Aorta (tissue), 5 donors: ENCODE results near the gene TSSC4. TPM values are rescaled to one million over a fixed set of nuclear protein-coding genes. Genes with fewer than 3 reads are reported as not detected.

Experiments
- ATAC-seq: fragments of 200-7000 bp; cut with Tn5 transposase; one replicate; pipeline ENCODE4 v1.9.1; 2022; ENCODE audit warnings: moderate library complexity; ENCODE audit not compliant: low FRiP score
- DNase-seq, 2 donors: peaks; one replicate each; pipeline ENCODE4 v3.0.0-alpha.2; 2020
- H3K27ac ChIP-seq, 2 donors: one replicate each; pipeline ENCODE4 v1.5.1; 2013; ENCODE audit warnings: low read length in 2 of 2, mild to moderate bottlenecking in 2 of 2, moderate library complexity in 2 of 2, control low read depth in 1 of 2, inconsistent platforms in 1 of 2, low read depth in 1 of 2
- H3K27me3 ChIP-seq, 2 donors: one replicate each; pipeline ENCODE4 v1.6.1; 2013; ENCODE audit warnings: control low read depth in 1 of 2, low read length in 1 of 2, mild to moderate bottlenecking in 1 of 2, moderate library complexity in 1 of 2; ENCODE audit not compliant: insufficient read depth in 2 of 2, control insufficient read depth in 1 of 2
- H3K36me3 ChIP-seq, 2 donors: one replicate each; pipeline ENCODE4 v1.6.1; 2013; ENCODE audit warnings: control low read depth in 1 of 2, low read length in 1 of 2, mild to moderate bottlenecking in 1 of 2; ENCODE audit not compliant: insufficient read depth in 2 of 2, control insufficient read depth in 1 of 2
- H3K4me1 ChIP-seq, 2 donors: one replicate each; pipeline ENCODE4 v1.6.1; 2013; ENCODE audit warnings: low read length in 2 of 2, control low read depth in 1 of 2, mild to moderate bottlenecking in 1 of 2, moderate library complexity in 1 of 2; ENCODE audit not compliant: insufficient read depth in 2 of 2, control insufficient read depth in 1 of 2
- H3K4me3 ChIP-seq, 2 donors: one replicate each; pipeline ENCODE4 v1.5.1; 2013; ENCODE audit warnings: low read length in 2 of 2, control low read depth in 1 of 2, mild to moderate bottlenecking in 1 of 2
- H3K9me3 ChIP-seq: one replicate; pipeline ENCODE4 v1.6.1; 2013; ENCODE audit warnings: mild to moderate bottlenecking, low read length; ENCODE audit not compliant: control insufficient read depth
- WGBS, 2 donors: extraction: QIAGEN DNeasy Blood & Tissue Kit; methylation state at CpG; one replicate each; pipeline ENCODE4 v1.1.7; 2013; 5-methylcytosine and 5-hydroxymethylcytosine counted together
- intact Hi-C, 2 donors: fragments of 100-400 bp; cut with DNase I; formaldehyde crosslinking; loops; one replicate each; pipeline versions ENCODE4 v1.14.2 to v1.15.0; 2022
- polyA plus RNA-seq, 2 donors: library from polyadenylated mRNA; stranded (reverse); fragments of 200-250 nt; gene quantifications; one replicate each; pipeline ENCODE4 v1.2.3, GENCODE V29; 2013
- total RNA-seq, 2 donors: library from RNA; stranded (reverse); fragmentation: NEBNext Ultra II Directional; extraction: Animal tissue kit (Norgen Biotek cat#: 25700); gene quantifications; one replicate each; pipeline ENCODE4 v1.2.1, GENCODE V29; 2021
- donor health status: healthy with polysubstance abuse.
- donor health status: Bipolar disorder and iron deficiency.
- donor health status: DM: no; HTN: no; CAD: no.
- donor health status: DM: no; HTN: no; CAD: no.
- donor health status: DM: yes; HTN: yes; CAD: no.

TSSC4 gene
- total and polyA plus RNA-seq, 4 donors: 35.2 to 64.4 (median 43.6) TPM

DNA sequence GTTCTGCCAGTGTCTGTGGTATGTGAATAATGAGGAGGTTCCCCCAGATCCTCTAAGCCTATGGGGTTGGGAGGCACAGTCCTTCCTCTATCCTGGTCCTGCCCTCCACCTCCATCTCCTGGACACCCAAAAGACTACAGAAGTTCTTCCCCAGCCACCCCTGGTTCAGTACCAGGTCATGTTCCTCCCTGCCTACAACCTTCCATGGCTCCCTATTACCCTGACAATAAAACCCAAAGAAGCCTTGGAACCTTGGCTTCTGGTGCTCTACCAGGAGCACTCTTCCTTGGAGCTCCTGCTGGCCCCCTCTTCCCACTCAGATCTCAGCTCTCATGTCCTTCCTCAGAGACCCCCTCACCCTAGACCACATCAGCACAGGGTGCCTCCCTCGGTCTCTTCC, 30.8 kb downstream of the TSSC4 start:
- no peak overlapping the region for H3K4me3 ChIP-seq
- H3K4me1 ChIP-seq: no peaks in the 10 kb centered on the region
- DNase-seq (peak; percentile 3 to 19), ATAC-seq (no peak)
- no peaks in the 10 kb centered on the region for H3K27me3 ChIP-seq
- H3K9me3 ChIP-seq: no peaks in the 10 kb centered on the region
- H3K36me3 ChIP-seq: no peaks in the 10 kb centered on the region
- 77 to 82% methylated on average over 1 of the region's 1 CpG for whole genome bisulfite sequencing, 2 donors
- intact Hi-C loops: no loop called here
- H3K27ac ChIP-seq: no peak overlapping the region

DNA sequence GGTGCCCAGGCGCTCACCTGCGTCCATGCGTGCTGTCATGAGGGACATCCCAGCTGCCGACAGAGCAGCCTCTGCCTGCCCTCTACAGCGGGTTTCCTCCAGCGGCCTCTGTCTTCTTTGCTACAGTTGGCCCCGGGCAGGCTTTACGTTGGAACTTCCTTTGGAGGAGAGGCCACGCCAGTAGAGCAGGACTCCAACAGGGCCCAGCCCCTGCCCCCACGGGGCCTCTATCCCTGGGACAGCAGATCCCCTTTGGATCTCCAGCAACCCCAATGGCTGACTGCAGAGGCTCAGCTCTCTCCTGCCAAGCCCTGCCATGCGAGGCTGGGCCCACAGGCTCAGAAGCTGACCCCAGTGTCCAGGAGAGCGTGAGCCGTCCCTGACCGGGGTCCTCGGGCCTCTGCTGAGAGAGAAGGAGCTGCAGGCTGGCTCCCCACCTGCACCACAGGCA, 31.6 kb downstream of the TSSC4 start:
- intact Hi-C loops: no loop called here
- no peaks in the 10 kb centered on the region for H3K9me3 ChIP-seq
- DNase-seq: peak; percentile 45 to 53
- ATAC-seq: no peak
- no peaks in the 10 kb centered on the region for H3K27me3 ChIP-seq
- 69 to 74% methylated on average over 15 of the region's 15 CpGs for WGBS, 2 donors
- no peak overlapping the region for H3K4me3 ChIP-seq
- H3K27ac ChIP-seq: no peak overlapping the region
- no peaks in the 10 kb centered on the region for H3K4me1 ChIP-seq
- no peaks in the 10 kb centered on the region for H3K36me3 ChIP-seq

DNA sequence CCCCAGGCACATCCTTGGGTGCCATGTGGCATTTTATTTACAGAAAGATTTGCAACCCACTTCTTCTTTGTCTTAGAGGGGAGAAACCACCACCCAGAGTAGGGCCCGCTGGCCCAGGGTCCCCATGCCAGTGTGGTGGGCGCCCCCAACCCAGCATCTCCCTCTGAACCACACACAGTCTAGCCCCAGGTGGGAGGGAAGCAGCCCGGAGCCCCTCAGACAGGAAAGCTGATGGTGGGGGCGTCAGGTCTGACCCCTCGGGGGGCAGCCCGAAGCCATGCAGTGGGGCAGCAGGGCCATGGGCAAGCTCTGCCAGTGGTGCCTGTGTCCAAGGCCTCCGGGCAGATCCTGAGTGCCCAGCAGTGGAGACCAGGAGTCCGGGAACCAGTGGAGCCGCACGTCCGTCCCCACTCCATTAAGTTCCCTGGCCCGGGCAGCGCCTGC, 32.1 kb downstream of the TSSC4 start:
- Histone ChIP-seq H3K27ac (no peak overlapping the region), H3K9me3 (no peaks in the 10 kb centered on the region), H3K4me3 (no peak overlapping the region), H3K4me1 (no peaks in the 10 kb centered on the region), H3K27me3 (no peaks in the 10 kb centered on the region), H3K36me3 (no peaks in the 10 kb centered on the region)
- intact Hi-C loops: no loop called here
- 86 to 92% methylated on average over 10 to 13 of the region's 13 CpGs for WGBS, 2 donors
- ATAC-seq (no peak), DNase-seq (peak; percentile 33 to 56)

DNA sequence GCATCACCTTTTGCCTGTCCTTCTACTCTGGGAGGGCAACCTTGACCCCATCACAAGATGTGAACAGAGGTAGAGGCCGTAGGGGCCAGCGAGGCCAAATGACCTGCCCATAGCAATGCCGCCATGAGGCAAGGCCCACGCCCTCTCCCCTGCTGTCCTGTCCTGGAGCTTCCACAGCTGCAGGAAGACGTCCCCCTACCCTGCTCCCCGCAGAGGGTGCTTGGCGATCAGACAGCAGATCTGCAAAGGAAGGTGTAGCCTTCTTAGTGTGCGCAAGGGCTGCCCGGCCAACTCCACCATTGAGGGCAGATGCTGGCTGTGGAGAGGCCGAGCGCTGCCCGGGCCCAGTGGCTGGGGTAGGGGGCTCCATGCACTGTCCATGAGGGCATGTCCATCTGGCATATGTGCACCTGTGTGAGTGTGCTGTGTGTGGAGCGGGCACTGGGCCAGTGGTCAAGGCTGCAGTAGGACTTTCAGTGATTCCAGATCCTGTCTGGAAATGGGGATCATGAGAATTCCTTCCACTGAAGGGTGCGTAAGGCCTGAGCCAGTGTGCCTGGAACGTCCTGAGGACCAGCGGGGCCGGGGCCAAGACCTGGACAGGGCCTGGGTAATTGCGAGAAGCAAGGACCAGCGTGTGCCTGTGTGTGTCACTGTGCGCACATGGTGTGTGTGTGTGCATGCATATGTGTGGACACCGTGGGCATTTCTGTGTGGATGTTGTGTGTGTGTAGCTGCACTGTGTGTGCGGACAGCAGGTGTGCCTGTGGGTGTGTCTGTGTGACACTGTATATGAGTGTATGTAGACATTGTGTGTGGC, 32.8 kb downstream of the TSSC4 start:
- no peaks in the 10 kb centered on the region for H3K9me3 ChIP-seq
- no peak overlapping the region for H3K27ac ChIP-seq
- intact Hi-C loops: no loop called here
- H3K4me1 ChIP-seq: no peaks in the 10 kb centered on the region
- ATAC-seq (no peak), DNase-seq (peak; percentile 27 to 60)
- no peaks in the 10 kb centered on the region for H3K36me3 ChIP-seq
- H3K4me3 ChIP-seq: no peak overlapping the region
- 81 to 84% methylated on average over 22 of the region's 22 CpGs for WGBS, 2 donors
- no peaks in the 10 kb centered on the region for H3K27me3 ChIP-seq

DNA sequence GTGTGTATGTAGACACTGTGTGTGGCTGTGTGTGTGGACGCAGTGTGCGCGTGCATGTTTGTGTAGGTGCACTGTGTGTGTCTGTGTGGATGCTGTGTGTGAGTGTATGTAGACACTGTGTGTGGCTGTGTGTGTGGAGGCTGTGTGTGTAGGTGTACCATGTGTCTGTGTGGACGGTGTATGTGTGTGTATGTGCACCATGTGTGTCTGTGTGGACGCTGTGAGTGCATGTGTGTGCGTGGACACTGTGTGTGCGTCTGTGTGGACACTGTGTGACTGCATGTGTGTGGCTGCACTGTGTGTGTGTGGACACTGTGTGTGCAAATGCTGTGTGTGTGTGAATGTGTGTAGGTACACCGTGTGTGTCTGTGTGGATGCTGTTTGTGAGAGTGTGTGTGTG, 33.5 kb downstream of the TSSC4 start:
- DNase-seq (peak; percentile 24 to 25), ATAC-seq (no peak)
- 81 to 93% methylated on average over 8 of the region's 8 CpGs for WGBS, 2 donors
- Histone ChIP-seq H3K27me3 (no peaks in the 10 kb centered on the region), H3K4me1 (no peaks in the 10 kb centered on the region), H3K9me3 (no peaks in the 10 kb centered on the region), H3K36me3 (no peaks in the 10 kb centered on the region), H3K4me3 (no peak overlapping the region), H3K27ac (no peak overlapping the region)
- intact Hi-C loops: no loop called here

DNA sequence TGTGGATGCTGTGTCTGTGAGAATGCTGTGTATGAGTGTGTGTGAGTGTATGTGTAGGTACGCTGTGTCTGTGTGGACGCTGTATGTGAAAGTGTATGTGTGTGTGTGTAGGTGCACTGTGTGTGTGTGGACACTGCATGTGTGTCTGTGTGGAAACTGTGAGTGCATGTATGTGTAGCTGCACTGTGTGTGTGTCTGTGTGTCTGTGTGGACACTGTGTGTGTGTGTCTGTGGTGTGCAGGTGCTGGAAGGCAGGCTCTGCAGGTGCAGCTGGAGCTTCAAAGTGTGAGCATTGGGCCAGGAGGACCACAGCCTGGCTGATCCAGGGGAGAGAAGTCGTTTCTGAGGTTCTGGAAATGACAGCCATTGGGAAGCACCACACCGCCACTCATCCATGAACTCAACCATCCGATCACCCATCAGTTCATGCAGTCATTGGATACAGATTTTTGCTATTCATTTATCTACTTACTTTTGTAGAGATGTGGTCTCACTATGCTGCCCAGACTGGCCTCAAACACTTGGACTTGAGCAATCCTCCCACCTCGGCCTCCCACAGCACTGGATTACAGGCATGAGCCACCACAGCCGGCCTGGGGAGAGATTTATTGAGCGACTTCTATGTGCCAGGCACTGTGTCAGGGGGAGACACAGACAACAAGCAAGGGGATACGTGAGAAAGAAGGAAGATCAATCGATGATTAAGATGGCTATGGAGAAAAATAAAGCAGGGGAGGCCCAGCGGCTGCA, 34.1 kb downstream of the TSSC4 start:
- no peaks in the 10 kb centered on the region for H3K9me3 ChIP-seq
- no peaks in the 10 kb centered on the region for H3K4me1 ChIP-seq
- H3K36me3 ChIP-seq: no peaks in the 10 kb centered on the region
- WGBS, 2 donors: 82 to 84% methylated on average over 11 of the region's 11 CpGs
- intact Hi-C loops: no loop called here
- H3K27me3 ChIP-seq: no peaks in the 10 kb centered on the region
- no peak for ATAC-seq
- H3K27ac ChIP-seq: no peak overlapping the region
- no peak overlapping the region for H3K4me3 ChIP-seq
- DNase-seq: peak; percentile 9 to 33

DNA sequence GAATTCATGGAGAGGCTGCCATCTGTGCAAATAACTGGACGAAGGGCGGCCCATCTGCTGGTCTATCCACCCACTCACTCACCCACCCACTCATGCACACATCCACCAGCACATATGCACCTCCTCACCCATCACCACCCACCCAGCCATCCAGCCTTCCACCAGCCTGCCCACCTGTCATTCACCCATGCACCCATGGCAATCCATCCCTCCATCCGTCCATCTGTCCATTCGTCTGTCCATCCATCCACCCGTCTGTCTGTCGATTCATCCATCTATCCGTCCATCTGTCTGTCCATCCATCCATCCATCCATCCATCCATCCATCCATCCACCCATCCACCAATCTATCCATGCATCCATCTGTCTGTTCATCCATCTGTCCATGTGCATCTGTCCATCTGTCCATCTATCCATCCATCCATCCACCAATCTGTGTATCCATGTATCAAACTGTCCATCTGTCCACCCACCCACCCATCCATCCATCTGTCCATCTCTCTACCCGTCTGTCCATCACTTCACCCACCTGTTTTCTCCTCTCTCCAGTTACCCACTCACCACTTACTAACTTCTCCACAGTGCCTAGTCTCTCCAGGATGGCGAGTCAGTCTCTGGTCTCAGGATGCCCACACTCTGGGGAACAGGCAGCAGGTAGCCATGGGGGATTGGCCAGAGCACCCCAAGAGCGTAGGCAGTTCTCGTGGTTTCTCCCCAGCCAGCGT, 34.9 kb downstream of the TSSC4 start:
- Histone ChIP-seq H3K36me3 (no peaks in the 10 kb centered on the region), H3K27ac (no peak overlapping the region), H3K4me3 (no peak overlapping the region), H3K27me3 (no peaks in the 10 kb centered on the region), H3K4me1 (no peaks in the 10 kb centered on the region), H3K9me3 (no peaks in the 10 kb centered on the region)
- intact Hi-C loops: no loop called here
- WGBS, 2 donors: 86 to 87% methylated on average over 12 of the region's 12 CpGs
- peak; percentile 27 to 55 for DNase-seq
- ATAC-seq: no peak

DNA sequence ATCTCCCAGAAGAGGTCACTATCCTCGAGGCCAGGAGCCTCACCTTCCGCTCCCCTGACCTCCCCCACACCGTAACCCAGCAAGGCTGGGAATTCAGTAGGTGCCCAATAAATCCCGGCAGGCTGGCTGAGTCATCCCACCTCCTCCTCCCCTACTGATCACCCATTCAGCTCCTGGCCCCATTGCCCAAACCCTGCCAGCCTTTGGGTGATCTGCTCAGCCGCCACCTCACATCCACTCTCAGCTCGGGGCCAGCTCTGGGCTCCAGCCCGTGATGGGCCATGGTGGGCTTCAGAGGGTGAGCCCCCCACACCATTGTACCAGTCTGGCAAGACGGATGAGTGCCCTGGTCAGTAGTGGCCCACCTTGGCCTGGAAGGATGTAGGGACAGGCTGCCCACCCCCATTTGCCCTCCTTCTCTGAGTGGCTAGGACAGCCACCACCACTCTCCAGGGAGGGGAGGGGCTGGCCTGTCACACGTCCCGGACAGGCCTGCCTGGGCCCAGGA, 35.5 kb downstream of the TSSC4 start:
- peak; percentile 38 to 39 for DNase-seq
- no peak for ATAC-seq

More for the DNA sequence above, 35.5 kb downstream of the TSSC4 start:
- H3K4me3 ChIP-seq: no peak overlapping the region
- no peak overlapping the region for H3K27ac ChIP-seq
- H3K9me3 ChIP-seq: no peaks in the 10 kb centered on the region
- intact Hi-C loops: no loop called here
- 70 to 72% methylated on average over 10 of the region's 10 CpGs for WGBS, 2 donors
- no peaks in the 10 kb centered on the region for H3K36me3 ChIP-seq
- no peaks in the 10 kb centered on the region for H3K4me1 ChIP-seq
- H3K27me3 ChIP-seq: no peaks in the 10 kb centered on the region
